KMS-11 (cell line): ENCODE results near the gene NANOS3.

Experiments
- H2AFZ ChIP-seq: fragments of 200-600 bp; sonication (generic); 2 replicates; pipeline ENCODE4 v1.6.1; 2016; ENCODE audit warnings: antibody characterized with exemption, mixed run types, low read depth
- H3K27ac ChIP-seq: fragments of 200-600 bp; sonication (generic); 2 replicates; pipeline ENCODE4 v1.6.1; 2016; ENCODE audit warnings: mild to moderate bottlenecking, mixed run types
- H3K27me3 ChIP-seq: fragments of 200-600 bp; sonication (generic); 2 replicates; pipeline ENCODE4 v1.6.1; 2017; ENCODE audit warnings: mild to moderate bottlenecking, low read depth, mixed run types, moderate library complexity; ENCODE audit not compliant: insufficient read depth
- H3K36me3 ChIP-seq: fragments of 200-600 bp; sonication (generic); 2 replicates; pipeline ENCODE4 v1.6.1; 2017; ENCODE audit warnings: mild to moderate bottlenecking, mixed run types; ENCODE audit not compliant: insufficient read depth
- H3K4me1 ChIP-seq: fragments of 200-600 bp; sonication (generic); 2 replicates; pipeline ENCODE4 v1.6.1; 2016; ENCODE audit warnings: mild to moderate bottlenecking, low read depth, mixed run types; ENCODE audit not compliant: poor library complexity, severe bottlenecking
- H3K4me2 ChIP-seq: fragments of 200-600 bp; sonication (generic); 2 replicates; pipeline ENCODE4 v1.7.0; 2016; ENCODE audit warnings: mild to moderate bottlenecking, mixed run types
- H3K4me3 ChIP-seq: fragments of 200-600 bp; sonication (generic); IDR thresholded peaks from 2 replicates; pipeline ENCODE4 v1.6.1; 2017; ENCODE audit warnings: low read depth, low read length, mixed read lengths; ENCODE audit not compliant: insufficient read depth
- H3K79me2 ChIP-seq: fragments of 200-600 bp; sonication (generic); 2 replicates; pipeline ENCODE4 v1.6.1; 2016; ENCODE audit warnings: low read depth, mixed run types; ENCODE audit not compliant: insufficient read depth
- H3K9ac ChIP-seq: fragments of 200-600 bp; sonication (generic); 2 replicates; pipeline ENCODE4 v1.6.1; 2016; ENCODE audit warnings: mild to moderate bottlenecking, mixed run types
- H4K20me1 ChIP-seq: fragments of 200-600 bp; sonication (generic); 2 replicates; pipeline ENCODE4 v1.6.1; 2016; ENCODE audit warnings: mild to moderate bottlenecking, mixed run types; ENCODE audit not compliant: insufficient read depth
- TF ChIP-seq, protein P1 (sequence below): fragments of 200-600 bp; sonication (generic); conservative IDR thresholded peaks from 2 replicates; pipeline ENCODE4 v1.6.1; 2017; ENCODE audit warnings: low read depth, mild to moderate bottlenecking, antibody characterized with exemption, low read length, moderate library complexity, mixed read lengths

The NANOS3 gene

DNA sequence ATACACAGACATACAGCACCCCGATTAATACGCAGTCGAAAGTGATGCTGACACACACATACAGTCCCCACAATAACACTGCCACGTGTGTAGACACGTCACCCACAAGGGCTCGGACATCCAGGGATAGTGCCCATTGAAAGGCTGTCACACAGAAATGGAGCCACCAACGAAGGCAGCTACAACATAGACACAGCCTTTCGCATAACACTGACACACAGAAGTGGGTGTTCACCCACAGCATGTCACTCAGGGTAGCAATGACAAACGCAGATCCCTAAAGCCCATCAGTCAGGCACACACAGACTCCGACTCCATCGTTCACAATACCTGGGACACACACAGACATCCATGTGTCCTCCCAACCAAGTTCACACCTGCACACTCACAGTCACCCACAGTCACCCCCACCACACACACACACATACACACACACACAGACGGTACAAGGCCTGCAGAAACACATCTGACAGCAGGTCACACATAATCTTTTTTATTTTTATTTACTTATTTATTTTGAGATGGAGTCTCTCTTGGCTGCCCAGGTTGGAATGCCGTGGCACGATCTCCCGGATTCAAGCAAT lies 10.4 kb upstream of the NANOS3 start:
- no peak overlapping the region for H2AFZ ChIP-seq
- H3K79me2 ChIP-seq = no peaks in the 10 kb centered on the region
- no peak overlapping the region for H3K27ac ChIP-seq
- peaks cover 6% of the 10 kb centered on the region for H3K4me1 ChIP-seq
- TF ChIP-seq, protein P1, sequence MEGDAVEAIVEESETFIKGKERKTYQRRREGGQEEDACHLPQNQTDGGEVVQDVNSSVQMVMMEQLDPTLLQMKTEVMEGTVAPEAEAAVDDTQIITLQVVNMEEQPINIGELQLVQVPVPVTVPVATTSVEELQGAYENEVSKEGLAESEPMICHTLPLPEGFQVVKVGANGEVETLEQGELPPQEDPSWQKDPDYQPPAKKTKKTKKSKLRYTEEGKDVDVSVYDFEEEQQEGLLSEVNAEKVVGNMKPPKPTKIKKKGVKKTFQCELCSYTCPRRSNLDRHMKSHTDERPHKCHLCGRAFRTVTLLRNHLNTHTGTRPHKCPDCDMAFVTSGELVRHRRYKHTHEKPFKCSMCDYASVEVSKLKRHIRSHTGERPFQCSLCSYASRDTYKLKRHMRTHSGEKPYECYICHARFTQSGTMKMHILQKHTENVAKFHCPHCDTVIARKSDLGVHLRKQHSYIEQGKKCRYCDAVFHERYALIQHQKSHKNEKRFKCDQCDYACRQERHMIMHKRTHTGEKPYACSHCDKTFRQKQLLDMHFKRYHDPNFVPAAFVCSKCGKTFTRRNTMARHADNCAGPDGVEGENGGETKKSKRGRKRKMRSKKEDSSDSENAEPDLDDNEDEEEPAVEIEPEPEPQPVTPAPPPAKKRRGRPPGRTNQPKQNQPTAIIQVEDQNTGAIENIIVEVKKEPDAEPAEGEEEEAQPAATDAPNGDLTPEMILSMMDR = no peak
- H3K36me3 ChIP-seq = no peaks in the 10 kb centered on the region
- H3K4me2 ChIP-seq = no peak overlapping the region
- no peaks in the 10 kb centered on the region for H4K20me1 ChIP-seq
- peaks cover 47% of the 10 kb centered on the region for H3K27me3 ChIP-seq
- H3K9ac ChIP-seq = no peak overlapping the region
- no peak overlapping the region for H3K4me3 ChIP-seq

DNA sequence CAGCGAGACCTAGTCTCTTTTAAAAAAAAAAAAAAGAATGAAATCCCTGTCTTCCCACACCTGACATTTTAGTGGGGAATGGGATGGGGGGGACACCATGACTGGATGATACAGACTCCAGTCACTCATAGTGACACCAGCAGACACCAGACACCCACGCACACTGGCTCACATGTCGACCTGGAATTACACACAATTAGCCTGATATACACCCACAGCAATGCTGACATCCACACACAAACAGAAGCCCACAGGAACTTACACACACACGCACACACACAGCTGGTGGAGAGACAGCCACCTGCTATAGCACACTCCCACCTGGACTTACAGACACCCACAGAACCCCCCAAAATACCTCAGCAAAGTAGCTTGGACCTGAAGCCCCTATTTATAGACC lies 8.3 kb upstream of the NANOS3 start:
- peaks cover 45% of the 10 kb centered on the region for H3K27me3 ChIP-seq
- no peak overlapping the region for H3K4me2 ChIP-seq
- H4K20me1 ChIP-seq = no peaks in the 10 kb centered on the region
- no peak overlapping the region for H2AFZ ChIP-seq
- no peaks in the 10 kb centered on the region for H3K79me2 ChIP-seq
- no peaks in the 10 kb centered on the region for H3K4me1 ChIP-seq
- H3K4me3 ChIP-seq = no peak overlapping the region
- H3K36me3 ChIP-seq = no peaks in the 10 kb centered on the region
- no peak overlapping the region for H3K9ac ChIP-seq
- no peak overlapping the region for H3K27ac ChIP-seq
- TF ChIP-seq, protein P1 = no peak

- TF ChIP-seq, protein P1 = no peak
- Histone ChIP-seq H3K79me2 (no peaks in the 10 kb centered on the region), H3K27me3 (peaks cover 39% of the 10 kb centered on the region), H3K36me3 (no peaks in the 10 kb centered on the region), H2AFZ (no peak overlapping the region), H3K4me3 (no peak overlapping the region), H3K9ac (no peak overlapping the region), H3K4me1 (no peaks in the 10 kb centered on the region), H4K20me1 (no peaks in the 10 kb centered on the region), H3K27ac (no peak overlapping the region), H3K4me2 (no peak overlapping the region)
Measured at GRCh38 chr19:13869281-13869680, 7.7 kb upstream of the NANOS3 start.

GRCh38 chr19:13870873-13871272 lies 6.1 kb upstream of the NANOS3 start:
- H3K79me2 ChIP-seq = no peaks in the 10 kb centered on the region
- peaks cover 37% of the 10 kb centered on the region for H3K27me3 ChIP-seq
- TF ChIP-seq, protein P1 = no peak
- no peaks in the 10 kb centered on the region for H3K4me1 ChIP-seq
- H4K20me1 ChIP-seq = no peaks in the 10 kb centered on the region
- H2AFZ ChIP-seq = no peak overlapping the region
- H3K4me2 ChIP-seq = no peak overlapping the region
- no peaks in the 10 kb centered on the region for H3K36me3 ChIP-seq
- H3K4me3 ChIP-seq = no peak overlapping the region
- H3K27ac ChIP-seq = no peak overlapping the region
- H3K9ac ChIP-seq = no peak overlapping the region
